Glomerular visceral epithelial cell (primary cell): ENCODE data around the gene TRAF5.
"Not testable (repeated sequence)": the region's sequence is repeated elsewhere in the genome, so short reads cannot be mapped to it uniquely, and the experiment has no call there.

Source experiments
- DNase-seq: peaks from one replicate; pipeline ENCODE4 v3.0.0-alpha.2; 2016; ENCODE audit errors: extremely low spot score

The TRAF5 gene

DNA sequence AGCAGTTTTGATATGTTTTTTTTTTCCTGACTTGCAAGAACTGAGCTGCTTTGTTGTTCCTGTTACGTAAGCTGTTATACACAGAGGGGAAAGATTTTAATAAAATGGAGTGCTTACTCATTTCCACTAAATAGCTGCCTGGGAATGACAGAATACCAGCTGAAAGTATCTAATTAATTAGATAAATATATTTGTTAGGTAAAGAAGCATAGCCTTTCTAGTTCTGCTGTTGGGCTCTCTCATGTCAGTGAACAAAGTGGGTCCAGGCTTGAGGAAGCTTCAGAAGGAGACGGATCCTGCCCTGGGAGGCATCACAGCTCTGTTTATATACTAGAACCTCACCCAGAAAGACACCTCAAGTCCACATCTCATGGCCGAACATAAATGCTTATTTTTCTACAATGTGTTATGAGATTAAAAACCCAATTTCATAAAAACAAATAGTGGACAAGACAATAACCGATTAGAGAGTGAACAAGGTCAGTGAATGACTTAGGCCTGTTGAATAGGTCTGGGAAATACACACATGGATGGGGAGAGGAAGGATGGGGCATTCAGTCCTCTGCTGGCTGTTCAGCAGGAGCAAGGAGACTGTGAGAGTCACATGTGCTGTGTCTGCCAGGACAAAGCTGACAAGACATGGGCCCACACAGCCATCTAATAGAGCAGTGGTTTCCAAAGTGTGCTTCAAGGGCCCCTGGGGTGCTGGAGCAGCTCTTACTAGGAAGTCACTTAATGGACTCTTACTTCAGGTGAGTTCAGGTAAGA, 20.6 kb downstream of the TRAF5 start:
- DNase-seq: no peak

DNA sequence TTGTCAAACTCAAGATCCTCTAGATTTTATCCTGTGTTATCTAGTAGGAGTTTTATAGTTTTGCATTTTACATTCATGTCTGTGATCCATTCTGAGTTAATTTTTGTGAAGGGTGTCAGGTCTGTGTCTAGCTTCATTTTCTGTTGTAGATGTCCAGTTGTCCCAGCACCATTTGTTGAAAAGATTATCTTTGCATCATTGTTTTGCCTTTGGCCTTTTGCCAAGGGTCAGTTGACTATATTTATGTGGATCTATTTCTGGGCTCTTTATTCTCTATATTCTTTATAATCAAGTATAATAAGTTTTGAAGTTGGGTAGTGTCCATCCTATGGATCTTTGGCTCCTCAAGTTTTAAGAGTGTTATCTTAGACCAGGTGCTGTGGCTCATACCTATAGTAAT, 21.9 kb downstream of the TRAF5 start:
- no peak for DNase-seq

DNA sequence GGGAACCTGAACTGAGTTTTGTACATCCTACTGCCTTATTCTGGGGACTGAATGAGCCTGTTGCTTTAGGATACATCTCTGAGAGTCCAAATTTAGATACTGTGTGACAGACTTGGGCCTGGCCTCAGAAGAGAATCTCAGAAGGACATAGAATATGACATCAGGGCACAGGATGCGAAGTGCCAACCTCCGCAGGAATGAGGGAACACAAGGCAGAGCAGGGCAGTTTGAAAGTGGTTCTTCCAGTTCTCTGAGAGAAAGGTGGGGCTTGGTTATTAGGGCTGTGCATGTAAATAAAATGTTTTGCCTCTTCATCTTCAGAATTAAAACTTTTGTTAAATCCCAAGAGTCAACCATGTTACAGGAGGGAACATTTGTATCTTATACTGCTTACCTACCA, 23.1 kb downstream of the TRAF5 start:
- DNase-seq: no peak

DNA sequence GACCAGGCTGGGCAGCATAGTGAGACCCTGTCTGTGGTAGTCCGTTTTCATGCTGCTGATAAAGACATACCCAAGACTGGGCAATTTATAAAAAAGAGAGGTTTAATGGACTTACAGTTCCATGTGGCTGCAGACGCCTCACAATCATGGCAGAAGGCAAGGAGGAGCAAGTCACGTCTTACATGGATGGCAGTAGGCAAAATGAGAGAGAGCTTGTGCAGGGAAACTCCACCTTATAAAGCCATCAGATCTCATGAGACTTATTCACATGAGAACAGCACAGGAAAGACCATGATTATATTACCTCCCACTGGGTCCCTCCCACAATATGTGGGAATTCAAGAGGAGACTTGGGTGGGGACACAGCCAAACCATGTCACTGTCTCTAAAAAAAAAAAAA, 25.4 kb downstream of the TRAF5 start:
- not testable (repeated sequence) for DNase-seq

DNA sequence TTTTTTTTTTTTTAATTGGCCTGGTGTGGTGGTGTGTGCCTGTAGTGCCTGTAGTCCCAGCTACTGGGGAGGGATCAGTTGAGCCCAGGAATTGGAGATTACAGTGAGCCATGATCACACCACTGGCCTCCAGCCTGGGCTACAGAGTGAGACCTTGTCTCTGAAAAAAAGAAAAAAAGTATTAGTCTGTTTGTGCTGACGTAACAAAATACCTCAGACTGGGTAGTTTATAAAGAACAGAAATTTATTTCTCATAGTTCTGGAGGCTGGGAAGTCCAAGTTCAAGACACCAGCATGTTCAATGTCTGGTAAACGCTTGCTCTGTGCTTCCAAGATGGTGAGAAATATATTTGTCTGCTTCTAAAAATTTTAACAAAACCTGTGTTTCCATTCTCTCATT, 25.8 kb downstream of the TRAF5 start:
- no peak for DNase-seq

DNA sequence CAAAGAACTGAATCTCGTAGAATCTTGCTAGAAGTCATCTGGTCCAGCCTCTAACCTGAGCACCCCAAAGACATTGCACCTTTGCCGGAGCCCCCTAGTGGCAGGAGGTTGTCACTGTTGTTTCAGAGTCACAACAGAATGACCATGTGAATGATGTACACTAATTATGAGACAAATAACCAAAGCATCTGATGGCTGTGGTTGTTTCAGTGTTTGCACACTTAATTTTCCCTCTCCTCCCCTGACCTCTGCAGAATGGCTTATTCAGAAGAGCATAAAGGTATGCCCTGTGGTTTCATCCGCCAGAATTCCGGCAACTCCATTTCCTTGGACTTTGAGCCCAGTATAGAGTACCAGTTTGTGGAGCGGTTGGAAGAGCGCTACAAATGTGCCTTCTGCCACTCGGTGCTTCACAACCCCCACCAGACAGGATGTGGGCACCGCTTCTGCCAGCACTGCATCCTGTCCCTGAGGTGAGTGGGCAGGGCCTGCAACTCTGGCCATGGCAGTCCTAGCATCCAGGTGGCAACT, 26.4 kb downstream of the TRAF5 start:
- peak; percentile 63 for DNase-seq

DNA sequence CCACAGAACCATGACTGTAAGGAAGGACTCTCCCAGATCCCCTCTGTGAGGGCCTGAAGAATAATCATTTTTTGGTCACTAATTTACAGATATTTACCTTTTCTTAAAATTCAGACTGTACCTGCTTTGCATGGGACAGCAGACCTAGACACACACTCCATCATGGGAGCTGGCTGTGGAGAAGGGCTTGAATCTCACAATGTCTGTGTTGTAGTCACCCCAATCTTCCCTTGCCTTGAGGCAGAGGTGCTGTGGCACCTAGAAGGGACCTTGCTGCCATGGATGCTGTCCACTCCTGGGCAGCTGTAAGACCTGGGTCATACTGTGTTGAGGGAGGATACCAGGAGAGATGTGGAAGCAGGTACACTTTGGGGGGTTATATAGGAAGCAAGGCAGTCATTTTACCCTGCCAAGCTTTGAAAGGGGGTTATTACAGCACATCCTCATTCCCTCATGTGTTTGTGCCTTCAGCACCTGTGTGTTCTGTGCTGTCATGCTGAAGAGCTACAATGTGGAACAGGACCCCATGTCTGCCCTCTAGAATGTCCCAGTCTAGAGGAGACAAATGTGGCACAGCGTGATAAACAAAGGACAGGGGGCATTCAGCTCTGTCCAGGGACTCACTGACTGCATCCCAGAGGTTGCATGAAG, 27.1 kb downstream of the TRAF5 start:
- no peak for DNase-seq

DNA sequence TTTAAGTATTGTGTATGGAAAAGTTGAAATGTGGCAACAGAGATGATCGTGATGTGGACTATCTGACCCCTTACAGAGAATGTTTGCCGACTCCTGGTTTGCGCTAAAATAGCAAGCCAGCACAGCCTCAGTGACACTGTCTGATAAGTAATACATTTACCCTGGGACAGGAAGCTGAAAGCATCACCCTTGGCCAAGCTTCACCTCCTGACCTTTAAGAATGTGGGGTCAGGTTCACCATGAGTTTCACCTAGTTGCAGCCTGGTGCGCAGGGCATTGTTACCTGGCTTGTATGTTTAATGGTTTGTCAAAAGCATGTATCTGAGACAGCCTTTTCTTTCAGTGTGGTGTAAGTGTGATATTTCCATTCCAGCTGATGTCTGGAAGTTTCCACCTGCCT, 29.2 kb downstream of the TRAF5 start:
- no peak for DNase-seq

DNA sequence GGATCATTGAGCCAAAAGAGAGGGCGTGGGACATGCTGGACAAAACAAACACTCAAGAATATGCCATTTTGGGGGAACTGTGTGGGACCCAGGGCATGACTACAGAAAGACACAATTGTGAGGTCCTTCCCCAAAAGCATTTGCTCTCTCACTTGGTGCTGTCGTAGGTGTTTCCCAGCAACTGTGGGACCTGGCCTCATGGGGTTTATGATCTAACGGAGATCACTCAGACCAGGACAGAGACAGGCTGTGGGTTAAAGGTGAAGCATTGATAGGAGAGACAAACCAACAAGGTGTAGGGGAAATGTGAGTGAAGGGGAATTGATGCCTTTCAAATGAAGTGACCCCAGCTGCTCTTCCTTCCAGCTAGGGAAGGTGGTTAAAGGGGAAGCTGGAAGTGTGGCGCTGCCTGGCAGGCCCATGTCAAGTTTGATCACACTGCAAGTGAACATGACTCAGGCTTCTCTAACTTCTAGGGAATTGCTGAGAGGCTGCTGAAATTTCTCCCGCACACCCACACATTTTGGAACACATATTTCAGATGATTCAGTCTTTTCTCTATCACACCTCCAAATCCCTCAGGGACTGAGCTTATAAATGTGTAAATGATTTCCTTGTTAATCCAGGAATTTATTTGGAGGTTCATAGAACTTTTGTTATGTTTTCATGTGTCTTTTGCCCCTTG, 30.2 kb downstream of the TRAF5 start:
- no peak for DNase-seq

DNA sequence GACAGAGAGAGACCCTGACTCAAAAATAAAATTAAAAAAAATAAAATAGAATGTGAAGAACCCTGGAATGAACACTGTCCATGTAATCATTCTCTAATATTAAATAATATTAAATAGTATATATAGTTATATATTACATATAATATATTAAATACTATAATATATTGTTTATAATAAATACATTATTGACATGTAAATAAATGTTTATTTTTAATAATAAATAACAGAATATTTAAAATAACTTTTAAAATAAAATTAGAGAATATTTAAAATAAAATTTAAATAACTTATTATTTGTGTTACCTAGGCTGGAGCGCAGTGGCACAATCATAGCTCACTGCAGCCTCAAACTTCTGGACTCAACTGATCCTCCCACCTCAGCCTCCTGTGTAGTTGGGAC, 32.1 kb downstream of the TRAF5 start:
- no peak for DNase-seq

DNA sequence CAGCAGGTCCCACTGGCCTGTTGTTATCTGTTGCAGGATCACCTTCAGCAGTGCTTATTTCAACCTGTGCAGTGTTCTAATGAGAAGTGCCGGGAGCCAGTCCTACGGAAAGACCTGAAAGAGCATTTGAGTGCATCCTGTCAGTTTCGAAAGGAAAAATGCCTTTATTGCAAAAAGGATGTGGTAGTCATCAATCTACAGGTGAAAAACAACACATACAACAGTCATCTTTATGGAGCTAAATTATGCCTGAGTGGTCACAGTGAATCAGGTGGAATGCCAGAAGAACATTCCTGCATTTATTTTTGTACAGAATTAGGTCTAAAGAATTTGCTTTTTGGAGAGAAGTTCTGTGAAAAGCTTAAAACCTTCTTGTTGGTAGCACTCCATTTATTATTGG, 33.2 kb downstream of the TRAF5 start:
- no peak for DNase-seq

DNA sequence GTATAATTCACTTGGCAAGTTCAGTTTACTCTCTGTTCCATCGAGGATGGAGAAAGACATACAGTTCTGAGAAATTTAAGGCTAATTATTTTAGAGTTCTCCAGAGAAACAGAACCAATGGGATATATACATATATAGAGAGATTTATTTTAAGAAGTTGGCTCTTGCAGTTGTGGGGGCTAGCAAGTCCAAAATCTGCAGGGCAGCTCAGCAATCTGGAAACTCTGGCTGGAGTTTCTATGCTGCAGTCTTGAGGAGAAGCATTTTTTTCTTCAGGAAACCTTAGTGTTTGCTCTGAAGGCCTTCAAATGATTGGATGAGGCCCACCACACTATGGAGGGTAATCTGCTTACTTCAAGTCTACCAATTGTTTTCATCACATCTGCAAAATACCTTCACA, 34.6 kb downstream of the TRAF5 start:
- DNase-seq: no peak

DNA sequence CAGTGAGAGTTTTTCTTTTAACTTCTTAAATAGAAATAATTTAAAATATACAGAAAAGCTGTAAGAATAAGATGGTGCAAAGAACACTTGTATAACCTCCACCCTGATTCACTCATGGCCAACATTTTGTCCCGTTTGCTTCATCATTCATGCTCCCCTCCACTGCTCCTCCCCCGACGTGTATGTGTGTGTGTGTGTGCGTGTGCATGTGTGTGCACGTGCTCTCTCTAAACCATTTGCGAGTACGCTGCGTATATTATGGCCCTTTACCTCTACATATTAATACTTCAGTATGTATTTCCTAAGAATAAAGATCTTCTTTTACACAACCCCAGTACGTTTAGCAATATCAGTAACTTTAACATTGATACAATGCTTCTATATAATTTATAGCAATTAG, 43.0 kb downstream of the TRAF5 start:
- DNase-seq: no peak

DNA sequence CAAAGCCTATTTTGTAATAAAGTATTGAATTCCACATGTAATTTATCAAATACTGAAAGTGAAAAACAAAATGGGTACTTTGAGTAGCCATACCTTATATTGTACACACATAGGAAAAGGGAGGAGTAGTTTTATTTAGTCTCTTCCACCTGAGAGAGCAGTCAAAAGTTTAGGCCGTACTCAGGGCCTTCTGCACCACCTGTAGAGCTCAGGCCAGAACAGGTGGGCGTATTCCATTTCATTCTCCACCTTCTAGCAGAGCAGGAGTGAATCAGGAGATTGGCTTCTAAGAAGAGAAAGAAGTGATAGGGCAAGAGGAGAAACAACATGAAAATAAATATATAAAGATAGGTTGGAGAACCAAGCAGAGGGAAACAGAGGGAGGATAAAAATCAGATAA, 44.0 kb downstream of the TRAF5 start:
- no peak for DNase-seq

DNA sequence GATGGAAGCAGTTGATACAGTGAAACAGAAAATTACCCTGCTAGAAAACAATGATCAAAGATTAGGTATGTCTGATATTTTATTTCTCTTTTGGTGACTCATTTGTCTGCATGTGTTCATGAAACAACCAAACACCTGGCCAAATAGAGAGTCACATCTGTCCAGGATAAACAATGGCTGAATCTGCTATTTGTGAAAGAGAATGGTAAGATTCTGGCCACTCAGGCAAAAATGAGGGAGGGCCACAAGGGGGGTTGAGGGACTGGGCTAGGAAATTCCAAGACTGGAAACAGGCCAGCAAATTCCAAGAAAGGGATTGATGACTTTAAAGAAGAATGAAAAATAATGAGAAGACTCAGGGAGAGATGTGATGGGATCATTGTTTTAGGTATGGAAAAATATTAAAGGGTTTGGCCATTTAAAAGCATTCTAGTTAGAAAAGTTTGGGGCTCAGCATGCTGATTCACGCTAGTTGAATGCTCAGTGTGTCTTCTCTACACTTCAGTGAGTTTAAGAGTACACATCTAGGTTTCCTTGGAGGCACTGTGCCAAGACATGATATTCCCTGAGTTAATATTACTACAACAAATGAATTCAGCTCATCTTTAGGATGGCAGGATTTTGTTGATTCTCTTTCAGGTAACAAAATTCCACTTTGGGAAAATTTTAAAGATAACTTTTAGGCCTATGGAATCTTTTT, 44.9 kb downstream of the TRAF5 start:
- DNase-seq: peak; percentile 84

DNA sequence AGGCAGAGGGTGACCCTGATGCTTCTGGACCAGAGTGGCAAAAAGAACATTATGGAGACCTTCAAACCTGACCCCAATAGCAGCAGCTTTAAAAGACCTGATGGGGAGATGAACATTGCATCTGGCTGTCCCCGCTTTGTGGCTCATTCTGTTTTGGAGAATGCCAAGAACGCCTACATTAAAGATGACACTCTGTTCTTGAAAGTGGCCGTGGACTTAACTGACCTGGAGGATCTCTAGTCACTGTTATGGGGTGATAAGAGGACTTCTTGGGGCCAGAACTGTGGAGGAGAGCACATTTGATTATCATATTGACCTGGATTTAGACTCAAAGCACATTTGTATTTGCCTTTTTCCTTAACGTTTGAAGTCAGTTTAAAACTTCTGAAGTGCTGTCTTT, 45.8 kb downstream of the TRAF5 start:
- no peak for DNase-seq

DNA sequence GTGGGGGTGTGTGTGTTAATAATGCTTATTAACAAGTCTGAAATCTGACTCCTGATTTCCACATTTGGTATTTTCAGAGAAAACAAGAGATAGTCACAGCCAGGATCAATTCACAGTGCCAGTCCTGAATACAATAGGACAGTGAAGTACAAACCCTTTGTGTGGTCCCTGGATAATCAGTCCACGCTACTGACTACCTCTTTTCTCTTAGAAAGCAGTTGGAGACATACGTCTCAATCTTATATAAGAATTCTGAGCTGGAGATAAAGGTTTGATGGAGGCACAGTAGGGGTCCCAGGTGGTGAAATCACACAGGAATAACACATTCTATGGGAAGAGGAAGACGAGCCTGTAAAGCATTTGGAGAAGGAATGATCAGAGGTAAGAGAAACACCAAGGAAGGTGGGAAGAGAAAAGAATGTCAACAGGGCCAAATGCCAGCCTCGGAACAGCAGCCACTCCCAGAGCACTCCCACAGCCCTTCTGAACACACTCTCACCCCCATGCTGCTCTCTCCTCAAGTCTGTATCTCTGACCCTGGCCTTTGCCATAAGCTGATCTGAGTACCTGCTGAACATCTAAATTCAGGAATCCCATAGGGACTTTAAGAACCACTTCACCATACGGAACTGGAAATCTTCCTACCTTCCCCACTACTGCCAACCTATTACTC, 48.6 kb downstream of the TRAF5 start:
- no peak for DNase-seq

DNA sequence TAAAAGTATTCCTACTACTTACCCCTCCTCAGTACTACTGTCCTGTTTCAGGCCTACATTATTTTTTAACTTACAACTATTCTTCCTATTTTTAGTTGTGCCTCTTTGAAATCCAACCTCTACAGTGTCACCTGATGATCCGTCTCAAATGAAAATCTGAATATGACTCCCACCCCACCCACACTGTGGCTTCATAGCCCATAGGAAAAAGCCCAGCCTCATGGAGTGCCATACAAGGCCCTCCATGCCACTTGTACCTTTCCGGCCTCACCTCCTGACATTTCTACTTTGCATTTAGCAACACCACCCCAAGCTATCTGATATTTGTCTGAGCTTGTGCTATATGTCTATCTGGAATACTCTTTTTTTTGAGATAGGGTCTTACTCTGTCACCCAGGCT, 49.3 kb downstream of the TRAF5 start:
- DNase-seq: no peak

DNA sequence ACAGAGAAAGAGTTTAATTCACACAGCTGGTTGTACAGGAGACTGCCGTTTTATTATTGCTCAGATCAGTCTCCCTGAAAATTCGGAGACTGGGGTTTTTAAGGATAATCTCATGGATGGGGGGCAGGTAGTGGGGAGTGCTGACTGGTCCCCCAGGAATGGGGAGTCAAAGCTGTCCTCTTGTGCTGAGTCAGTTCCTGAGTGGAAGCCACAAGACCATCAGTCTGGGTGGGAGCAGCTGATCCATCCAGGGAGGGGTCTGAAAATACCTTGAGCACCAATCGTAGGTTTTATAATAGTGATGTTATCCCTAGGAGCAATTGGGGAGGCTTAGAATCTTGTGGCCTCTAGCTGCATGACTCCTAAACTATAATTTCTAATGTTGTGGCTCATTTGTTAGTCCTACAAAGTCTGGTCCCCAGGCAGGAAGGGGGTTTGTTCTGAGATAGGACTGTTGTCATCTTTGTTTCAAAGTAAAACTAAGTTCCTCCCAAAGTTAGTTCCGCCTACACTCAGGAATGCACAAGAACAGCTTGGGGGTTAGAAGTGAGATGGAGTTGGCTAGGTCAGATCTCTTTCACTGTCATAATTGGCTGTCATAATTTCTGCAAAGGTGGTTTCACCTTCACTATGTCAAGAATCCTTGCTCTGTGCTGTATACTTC, 50.3 kb downstream of the TRAF5 start:
- DNase-seq: no peak

DNA sequence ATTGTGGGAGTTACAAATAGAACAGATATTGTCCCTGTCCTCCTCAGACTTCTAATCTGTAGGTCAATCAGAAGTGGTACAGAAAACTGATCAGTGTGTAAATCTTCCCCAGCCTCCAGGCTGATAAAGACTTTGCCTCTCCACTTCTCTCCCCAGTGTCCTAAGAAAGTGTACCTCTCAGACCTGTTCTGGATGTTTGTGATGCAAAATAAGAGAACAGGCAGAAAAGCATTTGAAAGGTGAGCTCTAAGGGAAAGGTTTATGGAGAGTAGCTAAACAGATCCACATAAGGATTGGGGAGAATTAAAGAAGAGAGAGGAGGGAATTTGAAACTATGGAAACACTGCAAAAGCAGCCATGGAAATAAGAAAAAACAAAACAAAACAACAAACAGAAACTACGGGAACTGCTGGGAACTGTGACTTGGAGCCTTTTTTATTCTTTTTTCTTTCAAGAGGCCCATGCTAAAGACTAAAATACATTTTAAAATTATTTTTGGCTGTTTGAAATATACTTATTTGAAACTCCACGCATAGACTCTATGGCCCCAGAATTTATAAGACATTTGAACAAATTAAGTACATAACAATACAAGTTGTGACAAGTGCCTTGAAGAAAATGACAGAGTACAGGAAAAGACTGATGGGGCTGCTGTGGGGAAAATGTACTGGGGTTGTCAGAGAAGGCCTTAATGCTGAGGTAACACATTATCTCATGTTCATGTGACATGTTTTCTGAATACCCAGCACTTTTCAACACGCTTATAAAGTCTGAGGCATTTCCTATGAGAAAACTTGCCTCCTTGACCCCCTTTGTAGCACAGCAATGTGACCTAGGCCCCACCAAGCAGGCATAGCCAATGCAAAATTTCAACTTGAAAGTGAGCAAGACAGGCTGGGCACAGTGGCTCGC, 51.2 kb downstream of the TRAF5 start:
- no peak for DNase-seq
